HepG2 (cell line): ENCODE results near the gene SMIM1. TPM values are rescaled to one million over a fixed set of nuclear protein-coding genes. Genes with fewer than 3 reads are reported as not detected.

Source experiments
- ATAC-seq: fragments of 200-7000 bp; cut with Tn5 transposase; 3 replicates; pipeline ENCODE4 v1.9.1; 2020; ENCODE audit warnings: mild to moderate bottlenecking, moderate library complexity
- BruUV-seq: library from RNA; stranded (reverse); fragments of 400-500 nt; replicated peaks from 2 replicates; lab custom pipeline; 2021; lab: Mats Ljungman, UMichigan
- CTCF ChIA-PET: fragments of 300-600 bp; formaldehyde crosslinking; extraction: SDS; loops from one replicate; lab custom pipeline; 2021; ENCODE audit warnings: low total read pairs, inconsistent platforms, low intra/inter-chr PET ratio; lab: Yijun Ruan, JAX
- POLR2A ChIA-PET: fragments of 350-600 bp; sonication (Branson Sonifier 250); formaldehyde crosslinking; loops from one replicate; lab custom pipeline; 2020; ENCODE audit warnings: antibody characterized with exemption, inconsistent platforms; lab: Yijun Ruan, JAX
- DNase-seq: peaks from one replicate; pipeline ENCODE4 v3.0.0-alpha.2; 2015; ENCODE audit warnings: low spot score
- FAIRE-seq: peaks from 3 replicates; lab custom pipeline; 2011; peaks lifted over from hg19 to GRCh38; lab: Jason Lieb, UNC
- H2AFZ ChIP-seq: one replicate; pipeline ENCODE4 v1.6.1; 2011; ENCODE audit warnings: low read length, inconsistent platforms
- H3K27ac ChIP-seq: fragments of 300-600 bp; 3 replicates; pipeline ENCODE4 v1.8.0; 2011; ENCODE audit warnings: mixed run types, mild to moderate bottlenecking, mixed read lengths, low read length, inconsistent platforms; ENCODE audit not compliant: insufficient read depth; ENCODE audit errors: extremely low read length
- H3K27me3 ChIP-seq, 2 experiments: fragments of 200-600 bp in 1 of 2; 2 replicates in 1 of 2; 3 replicates in 1 of 2; pipeline versions ENCODE4 v1.6.0 to v1.8.0; 2011; ENCODE audit warnings: low read length in 2 of 2, mild to moderate bottlenecking in 2 of 2, moderate library complexity in 2 of 2, inconsistent platforms in 1 of 2; ENCODE audit not compliant: insufficient read depth in 2 of 2, control insufficient read depth in 1 of 2
- H3K36me3 ChIP-seq, 2 experiments: fragments of 200-600 bp in 1 of 2; replicated peaks in 1 of 2; 2 replicates in 1 of 2; 3 replicates in 1 of 2; pipeline versions ENCODE4 v1.5.1 to v1.8.0; 2011; ENCODE audit warnings: low read length in 2 of 2, inconsistent platforms in 1 of 2; ENCODE audit not compliant: insufficient read depth in 2 of 2, control insufficient read depth in 1 of 2
- H3K4me1 ChIP-seq: 2 replicates; pipeline ENCODE4 v1.5.1; 2012; ENCODE audit warnings: low read length, inconsistent platforms; ENCODE audit not compliant: insufficient read depth
- H3K4me2 ChIP-seq: 2 replicates; pipeline ENCODE4 v1.6.0; 2011; ENCODE audit warnings: low read depth, low read length, inconsistent platforms
- H3K4me3 ChIP-seq, 3 experiments: fragments of 200-600 bp in 1 of 3; sonication (generic), shearing (Covaris generic) in 1 of 3; replicated peaks in 1 of 3; 2 replicates each; pipeline ENCODE4 v1.5.1; 2011 to 2016; ENCODE audit warnings: low read length in 3 of 3, inconsistent platforms in 2 of 3, low read depth in 2 of 3, mild to moderate bottlenecking in 2 of 3, control low read depth in 1 of 3, mixed read lengths in 1 of 3; ENCODE audit not compliant: insufficient read depth in 1 of 3
- H3K79me2 ChIP-seq: one replicate; pipeline ENCODE4 v1.6.1; 2011; ENCODE audit warnings: low read length, inconsistent platforms; ENCODE audit not compliant: insufficient read depth
- H3K9ac ChIP-seq: 2 replicates; pipeline ENCODE4 v1.6.0; 2011; ENCODE audit warnings: mild to moderate bottlenecking, low read depth, low read length, inconsistent platforms; ENCODE audit not compliant: insufficient read depth
- H3K9me3 ChIP-seq: 2 replicates; pipeline ENCODE4 v1.5.1; 2012; ENCODE audit warnings: mild to moderate bottlenecking, low read length
- H4K20me1 ChIP-seq: 2 replicates; pipeline ENCODE4 v1.6.0; 2011; ENCODE audit warnings: inconsistent platforms, mild to moderate bottlenecking, low read length, moderate library complexity; ENCODE audit not compliant: insufficient read depth
- AGO2 ChIP-seq: fragments of 200-400 bp; formaldehyde crosslinking; optimal IDR thresholded peaks from 2 replicates; pipeline ENCODE3; 2017; ENCODE audit warnings: mild to moderate bottlenecking, low read depth, low read length, moderate library complexity
- HOXA5 ChIP-seq: sonication (generic); formaldehyde crosslinking; IDR thresholded peaks from 2 replicates; pipeline ENCODE4 v1.4.0; 2020; ENCODE audit warnings: missing genetic modification reagents
- TBX3 ChIP-seq: fragments of 450-650 bp; IDR thresholded peaks from 2 replicates; pipeline ENCODE4 v1.6.1; 2017; ENCODE audit warnings: antibody characterized with exemption, mild to moderate bottlenecking, inconsistent platforms, borderline replicate concordance
- XBP1 ChIP-seq: sonication (generic); formaldehyde crosslinking; IDR thresholded peaks from 2 replicates; pipeline ENCODE4 v1.5.0; 2020; ENCODE audit warnings: missing genetic modification reagents
- ZNF20 ChIP-seq: sonication (generic); formaldehyde crosslinking; IDR thresholded peaks from 2 replicates; pipeline ENCODE4 v1.4.0; 2020; ENCODE audit warnings: mild to moderate bottlenecking, moderate library complexity, missing genetic modification reagents
- ZNF264 ChIP-seq: sonication (generic); formaldehyde crosslinking; IDR thresholded peaks from 2 replicates; pipeline ENCODE4 v1.4.0; 2020; ENCODE audit warnings: missing genetic modification reagents
- ZNF598 ChIP-seq: sonication (generic); formaldehyde crosslinking; IDR thresholded peaks from 2 replicates; pipeline ENCODE4 v1.5.1; 2020; ENCODE audit warnings: mild to moderate bottlenecking, missing genetic modification reagents, borderline replicate concordance
- ZNF644 ChIP-seq: IDR thresholded peaks from 2 replicates; pipeline ENCODE4 v1.6.1; 2016; ENCODE audit warnings: low read depth
- WGBS: methylation state at CpG from one replicate; pipeline ENCODE4 v1.1.6; 2017; ENCODE audit warnings: low lambda C conversion rate; 5-methylcytosine and 5-hydroxymethylcytosine counted together
- in situ Hi-C: cut with HindIII; loops from 2 replicates; pipeline ENCODE4 v1.10.0; 2017; ENCODE audit warnings: low pct_unique_long_range_greater_than_20kb; ENCODE audit not compliant: extremely low pct_ligation_motif_present
- intact Hi-C: fragments of 100-400 bp; cut with micrococcal nuclease; formaldehyde crosslinking; loops from one replicate; pipeline ENCODE4 v1.10.0; 2022; ENCODE audit not compliant: unreplicated experiment
- polyA plus RNA-seq, 8 experiments: library from polyadenylated mRNA; depleted of rRNA in 3 of 8; stranded (reverse) in 7 of 8; unstranded in 1 of 8; fragments of >200 nt; fragmentation: Illumina TruSeq in 4 of 8; extraction: Trizol in 4 of 8; gene quantifications; 2 replicates each; pipeline versions ENCODE4 v1.2.1 to v1.2.3, GENCODE V29; 2011 to 2016; ENCODE audit warnings: low read depth in 4 of 8, missing spikeins in 1 of 8, mixed read lengths in 1 of 8; ENCODE audit not compliant: insufficient read depth in 1 of 8
- total RNA-seq, 5 experiments: library from RNA; depleted of rRNA; stranded (reverse); fragments of >200 nt; fragmentation: Illumina TruSeq; extraction: Trizol; gene quantifications; 2 replicates each; pipeline ENCODE4 v1.2.3, GENCODE V29; 2016; ENCODE audit warnings: low read depth in 1 of 5
- TF ChIP-seq, protein P1 (sequence below): sonication (generic); formaldehyde crosslinking; IDR thresholded peaks from 2 replicates; pipeline ENCODE4 v1.4.0; 2020; ENCODE audit warnings: missing genetic modification reagents, mild to moderate bottlenecking, borderline replicate concordance

SMIM1 gene
- total and polyA plus RNA-seq, 2 of the 13 experiments (the other 11 are each of a cell fraction or from before 2014, with no cell fraction given) = 12.4 to 56.3 TPM

DNA sequence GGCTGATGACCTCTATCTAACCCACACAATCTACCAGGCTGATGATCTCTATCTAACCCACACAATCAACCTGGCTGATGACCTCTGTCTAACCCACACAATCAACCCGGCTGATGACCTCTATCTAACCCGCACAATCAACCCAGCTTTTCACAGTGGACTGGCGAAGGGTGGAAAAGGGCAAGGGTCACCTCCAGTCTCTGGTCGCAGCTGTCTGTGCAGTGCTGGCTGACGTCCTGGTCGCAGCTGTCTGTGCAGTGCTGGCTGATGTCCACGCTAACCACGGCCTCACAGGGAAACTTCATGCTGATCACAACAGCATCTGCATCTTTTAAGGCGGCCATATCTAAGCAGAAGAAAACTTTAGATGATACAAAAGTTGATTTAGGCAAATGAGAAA is 32.5 kb upstream of the SMIM1 start:
- intact Hi-C loops = no loop called here
- in situ Hi-C loops = no loop called here
- 98% methylated on average over 9 of the region's 9 CpGs for WGBS
- Histone ChIP-seq H3K27me3 (no peaks in the 10 kb centered on the region), H3K4me2 (no peak overlapping the region), H3K79me2 (no peaks in the 10 kb centered on the region), H3K36me3 (peaks cover 10 to 69% of the 10 kb centered on the region in 2 experiments), H2AFZ (no peak overlapping the region), H3K9me3 (no peaks in the 10 kb centered on the region), H3K9ac (no peak overlapping the region), H3K4me3 (no peak overlapping the region), H3K27ac (no peak overlapping the region), H3K4me1 (peaks cover 7% of the 10 kb centered on the region), H4K20me1 (no peaks in the 10 kb centered on the region)
- CTCF ChIA-PET = no interaction called here
- TF ChIP-seq ZNF598 (CRISPR knock-in tag) (no peak), ZNF264 (CRISPR knock-in tag) (no peak), HOXA5 (CRISPR knock-in tag) (no peak)
- POLR2A ChIA-PET = no interaction called here
- ATAC-seq (no peak), DNase-seq (no peak), FAIRE-seq (no peak)
- BruUV-seq = no TSS peak

DNA sequence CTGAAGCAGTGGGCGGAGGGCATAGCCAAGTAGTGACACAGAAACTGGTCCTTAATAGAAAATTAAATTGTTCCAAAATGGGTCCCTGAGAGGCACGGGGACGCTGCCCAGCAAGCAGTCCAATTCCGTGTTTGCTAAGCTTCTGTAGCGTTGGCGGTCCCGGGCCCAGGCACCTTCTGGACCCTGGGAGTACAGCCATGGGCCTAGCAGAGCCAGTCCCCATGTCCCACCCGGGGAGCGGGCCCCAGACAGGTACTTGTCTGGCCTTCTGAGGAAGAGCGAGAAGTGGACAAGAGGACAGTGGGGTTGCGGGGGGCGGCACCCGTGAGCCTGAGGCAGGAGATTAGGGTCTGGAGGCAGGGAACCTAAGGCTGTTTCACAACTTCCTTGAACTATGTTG is 31.8 kb upstream of the SMIM1 start:
- CTCF ChIA-PET = no interaction called here
- in situ Hi-C loops (no loop called here), intact Hi-C loops (no loop called here)
- Histone ChIP-seq H3K4me3 (no peak overlapping the region), H3K79me2 (no peaks in the 10 kb centered on the region), H3K27me3 (no peaks in the 10 kb centered on the region), H3K4me1 (peaks cover 14% of the 10 kb centered on the region), H3K4me2 (no peak overlapping the region), H3K9me3 (no peaks in the 10 kb centered on the region), H3K9ac (no peak overlapping the region), H4K20me1 (no peaks in the 10 kb centered on the region), H3K36me3 (peaks cover 10 to 68% of the 10 kb centered on the region in 2 experiments), H3K27ac (no peak overlapping the region), H2AFZ (no peak overlapping the region)
- ATAC-seq (no peak), FAIRE-seq (no peak), DNase-seq (no peak)
- BruUV-seq = no TSS peak
- POLR2A ChIA-PET = no interaction called here
- TF ChIP-seq, protein P1, sequence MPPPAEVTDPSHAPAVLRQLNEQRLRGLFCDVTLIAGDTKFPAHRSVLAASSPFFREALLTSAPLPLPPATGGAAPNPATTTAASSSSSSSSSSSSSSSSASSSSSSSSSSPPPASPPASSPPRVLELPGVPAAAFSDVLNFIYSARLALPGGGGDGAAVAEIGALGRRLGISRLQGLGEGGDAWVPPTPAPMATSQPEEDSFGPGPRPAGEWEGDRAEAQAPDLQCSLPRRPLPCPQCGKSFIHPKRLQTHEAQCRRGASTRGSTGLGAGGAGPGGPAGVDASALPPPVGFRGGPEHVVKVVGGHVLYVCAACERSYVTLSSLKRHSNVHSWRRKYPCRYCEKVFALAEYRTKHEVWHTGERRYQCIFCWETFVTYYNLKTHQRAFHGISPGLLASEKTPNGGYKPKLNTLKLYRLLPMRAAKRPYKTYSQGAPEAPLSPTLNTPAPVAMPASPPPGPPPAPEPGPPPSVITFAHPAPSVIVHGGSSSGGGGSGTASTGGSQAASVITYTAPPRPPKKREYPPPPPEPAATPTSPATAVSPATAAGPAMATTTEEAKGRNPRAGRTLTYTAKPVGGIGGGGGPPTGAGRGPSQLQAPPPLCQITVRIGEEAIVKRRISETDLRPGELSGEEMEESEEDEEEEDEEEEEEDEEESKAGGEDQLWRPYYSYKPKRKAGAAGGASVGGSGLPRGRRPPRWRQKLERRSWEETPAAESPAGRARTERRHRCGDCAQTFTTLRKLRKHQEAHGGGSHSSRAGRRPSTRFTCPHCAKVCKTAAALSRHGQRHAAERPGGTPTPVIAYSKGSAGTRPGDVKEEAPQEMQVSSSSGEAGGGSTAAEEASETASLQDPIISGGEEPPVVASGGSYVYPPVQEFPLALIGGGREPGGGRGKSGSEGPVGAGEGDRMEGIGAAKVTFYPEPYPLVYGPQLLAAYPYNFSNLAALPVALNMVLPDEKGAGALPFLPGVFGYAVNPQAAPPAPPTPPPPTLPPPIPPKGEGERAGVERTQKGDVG (CRISPR knock-in tag) = no peak
- TF ChIP-seq ZNF20 (CRISPR knock-in tag) (no peak), ZNF644 (CRISPR knock-in tag) (no peak), XBP1 (CRISPR knock-in tag) (no peak), TBX3 (no peak), AGO2 (peak; percentile 20)
- over 99% methylated on average over 10 of the region's 13 CpGs for WGBS
